Measurements from ENCODE around the gene ALDH1A1.

DNA sequence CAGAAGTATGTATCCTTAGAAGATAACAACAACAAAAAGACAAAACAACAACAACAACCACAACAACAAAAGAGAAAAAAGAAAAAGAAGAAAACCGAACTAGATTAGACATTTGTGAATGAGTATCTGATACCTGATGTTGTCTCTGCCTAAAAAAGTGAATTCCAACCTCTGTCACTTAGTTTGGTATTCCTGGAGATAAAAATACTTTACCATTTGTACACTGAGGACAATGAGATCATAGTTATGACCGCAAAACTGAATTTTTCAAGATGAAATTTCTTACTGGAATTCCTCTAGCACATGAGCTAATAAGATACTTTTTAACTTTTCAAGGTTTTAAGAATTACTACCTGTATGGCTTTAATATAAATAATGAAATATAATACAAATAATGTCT, 54.5 kb downstream of the ALDH1A1 start:
- no peak for TF ChIP-seq EZH2 (IDR thresholded peaks at IDR 0.05)
- no peak for TF ChIP-seq POLR2AphosphoS5 (IDR thresholded peaks at IDR 0.05; ENCODE audit: borderline replicate concordance, low read depth, low read length)
- TF ChIP-seq FOXP2 (optimal IDR thresholded peaks at IDR 0.05; ENCODE audit: control extremely low read depth, extremely low read length, insufficient read depth) = no peak

Measured in SK-N-MC (cell line).